GM12873 (cell line): ENCODE results near the gene MINDY2.

Experiments used
- TF ChIP-seq, protein P1 (sequence below): IDR thresholded peaks from 2 replicates; pipeline ENCODE4 v1.5.1; 2012; ENCODE audit warnings: low read depth, mild to moderate bottlenecking, moderate library complexity, low read length, control low read depth; ENCODE audit not compliant: insufficient read depth; ENCODE audit errors: missing control alignments

Gene MINDY2

DNA sequence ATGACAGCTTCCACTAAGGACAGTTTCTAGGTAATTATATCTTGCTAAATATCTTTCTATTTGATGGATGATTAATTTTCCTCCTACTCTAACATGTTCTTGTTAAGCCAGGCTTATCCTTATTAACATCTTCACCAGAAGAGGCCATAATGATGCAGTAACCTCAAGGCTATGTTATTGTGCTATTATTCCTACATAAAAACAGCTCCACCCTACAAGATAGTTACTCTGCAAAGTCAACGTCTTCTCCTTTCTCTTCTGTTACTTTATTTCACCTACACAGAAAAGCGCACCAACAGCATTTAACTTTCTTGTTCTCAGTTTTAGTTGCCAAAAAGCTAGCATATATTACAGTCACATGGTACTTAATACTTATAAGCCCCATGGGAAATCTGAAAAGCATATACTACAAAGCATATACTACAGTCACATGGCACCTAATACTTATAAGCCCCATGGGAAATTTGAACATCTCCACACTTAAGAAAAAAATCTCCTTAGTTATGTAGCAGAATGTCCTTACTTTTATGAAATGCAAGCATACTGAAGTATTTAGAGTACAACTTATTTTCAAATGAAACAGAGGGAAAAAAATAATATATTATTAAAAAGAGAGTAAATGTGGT, 35.0 kb upstream of the MINDY2 start:
- TF ChIP-seq, protein P1, sequence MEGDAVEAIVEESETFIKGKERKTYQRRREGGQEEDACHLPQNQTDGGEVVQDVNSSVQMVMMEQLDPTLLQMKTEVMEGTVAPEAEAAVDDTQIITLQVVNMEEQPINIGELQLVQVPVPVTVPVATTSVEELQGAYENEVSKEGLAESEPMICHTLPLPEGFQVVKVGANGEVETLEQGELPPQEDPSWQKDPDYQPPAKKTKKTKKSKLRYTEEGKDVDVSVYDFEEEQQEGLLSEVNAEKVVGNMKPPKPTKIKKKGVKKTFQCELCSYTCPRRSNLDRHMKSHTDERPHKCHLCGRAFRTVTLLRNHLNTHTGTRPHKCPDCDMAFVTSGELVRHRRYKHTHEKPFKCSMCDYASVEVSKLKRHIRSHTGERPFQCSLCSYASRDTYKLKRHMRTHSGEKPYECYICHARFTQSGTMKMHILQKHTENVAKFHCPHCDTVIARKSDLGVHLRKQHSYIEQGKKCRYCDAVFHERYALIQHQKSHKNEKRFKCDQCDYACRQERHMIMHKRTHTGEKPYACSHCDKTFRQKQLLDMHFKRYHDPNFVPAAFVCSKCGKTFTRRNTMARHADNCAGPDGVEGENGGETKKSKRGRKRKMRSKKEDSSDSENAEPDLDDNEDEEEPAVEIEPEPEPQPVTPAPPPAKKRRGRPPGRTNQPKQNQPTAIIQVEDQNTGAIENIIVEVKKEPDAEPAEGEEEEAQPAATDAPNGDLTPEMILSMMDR = no peak

DNA sequence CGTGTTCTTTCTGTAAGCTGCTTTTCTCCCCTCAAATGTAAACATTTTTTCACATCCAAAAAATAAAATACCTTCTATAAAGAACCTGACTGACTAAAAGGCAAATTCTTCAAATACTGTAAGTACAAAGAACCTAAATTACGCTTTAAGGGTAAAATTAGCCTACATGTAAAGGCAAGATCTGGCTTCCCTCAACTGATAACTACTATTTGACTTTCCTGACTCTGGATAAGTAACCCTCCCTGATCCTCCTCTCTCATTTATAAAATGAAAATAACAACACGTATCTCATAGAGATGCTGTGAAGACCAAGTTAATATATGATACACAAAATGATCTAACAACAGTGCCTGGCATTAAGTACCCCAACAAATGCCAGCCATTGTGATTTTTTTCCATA, 33.8 kb upstream of the MINDY2 start:
- TF ChIP-seq, protein P1 = no peak

DNA sequence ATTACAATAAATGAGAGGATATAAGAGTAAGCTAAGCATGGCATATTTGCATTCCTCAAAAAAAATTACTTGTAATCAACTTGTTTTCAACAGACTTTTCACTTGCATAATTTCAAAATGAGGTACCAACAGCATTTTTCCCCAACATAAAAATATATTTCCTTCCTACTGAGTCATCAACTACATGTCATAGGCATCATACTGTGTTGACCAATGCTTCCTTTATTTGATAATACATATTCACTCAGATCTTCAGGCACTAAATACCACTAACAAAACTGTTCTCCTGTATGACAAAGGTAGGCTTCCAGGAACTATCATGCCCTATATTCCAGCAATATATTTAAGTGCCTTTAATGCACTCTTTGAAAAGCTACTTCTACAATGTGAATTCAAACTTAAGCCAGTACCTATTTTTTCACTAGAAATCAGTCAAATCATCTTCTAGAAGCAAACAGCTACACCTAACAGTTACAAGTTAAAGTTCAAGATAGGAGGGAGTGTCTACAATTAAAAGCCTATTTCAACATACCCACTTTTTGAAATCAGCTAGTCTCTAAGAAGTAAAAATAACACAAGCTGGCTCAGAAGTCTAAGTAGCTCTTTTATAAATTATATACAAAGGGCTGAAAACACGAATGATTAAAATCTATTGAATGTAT, 32.9 kb upstream of the MINDY2 start:
- TF ChIP-seq, protein P1 = no peak

DNA sequence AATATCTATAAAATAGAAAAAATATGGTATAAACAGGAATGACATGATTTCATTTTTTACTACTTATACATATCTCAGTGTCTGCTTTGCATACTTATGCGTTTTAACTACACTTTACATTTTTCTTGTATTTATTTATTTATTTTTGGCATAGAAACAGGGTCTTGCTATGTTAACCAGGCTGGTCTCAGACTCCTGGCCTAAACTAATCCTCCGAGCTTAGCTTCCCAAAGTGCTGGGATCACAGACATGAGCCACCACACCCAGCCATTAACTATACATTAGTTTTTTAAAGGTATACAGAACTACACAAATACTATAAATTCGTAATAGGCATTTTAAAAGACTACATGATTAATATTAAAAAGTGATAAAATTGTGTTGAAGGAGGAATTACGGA, 30.7 kb upstream of the MINDY2 start:
- TF ChIP-seq, protein P1 = no peak

DNA sequence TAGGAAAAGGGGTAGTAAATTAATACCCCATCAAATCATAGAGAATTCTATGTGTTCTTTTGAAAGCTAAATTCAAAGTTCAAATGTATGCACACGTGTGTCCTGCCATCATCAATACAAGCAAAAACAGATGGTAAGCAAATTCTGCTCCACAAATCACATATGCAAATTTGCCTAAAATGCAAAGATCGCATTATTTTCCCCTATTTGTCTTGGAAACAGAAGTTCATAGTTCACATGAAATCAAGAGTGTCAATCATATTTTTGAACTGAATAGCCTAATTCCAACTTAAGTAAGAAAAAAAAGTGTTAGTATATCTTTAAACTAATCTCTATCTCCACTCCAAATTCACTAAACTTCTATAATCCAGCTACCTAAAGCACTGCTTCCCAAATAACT, 30.1 kb upstream of the MINDY2 start:
- TF ChIP-seq, protein P1 = no peak

DNA sequence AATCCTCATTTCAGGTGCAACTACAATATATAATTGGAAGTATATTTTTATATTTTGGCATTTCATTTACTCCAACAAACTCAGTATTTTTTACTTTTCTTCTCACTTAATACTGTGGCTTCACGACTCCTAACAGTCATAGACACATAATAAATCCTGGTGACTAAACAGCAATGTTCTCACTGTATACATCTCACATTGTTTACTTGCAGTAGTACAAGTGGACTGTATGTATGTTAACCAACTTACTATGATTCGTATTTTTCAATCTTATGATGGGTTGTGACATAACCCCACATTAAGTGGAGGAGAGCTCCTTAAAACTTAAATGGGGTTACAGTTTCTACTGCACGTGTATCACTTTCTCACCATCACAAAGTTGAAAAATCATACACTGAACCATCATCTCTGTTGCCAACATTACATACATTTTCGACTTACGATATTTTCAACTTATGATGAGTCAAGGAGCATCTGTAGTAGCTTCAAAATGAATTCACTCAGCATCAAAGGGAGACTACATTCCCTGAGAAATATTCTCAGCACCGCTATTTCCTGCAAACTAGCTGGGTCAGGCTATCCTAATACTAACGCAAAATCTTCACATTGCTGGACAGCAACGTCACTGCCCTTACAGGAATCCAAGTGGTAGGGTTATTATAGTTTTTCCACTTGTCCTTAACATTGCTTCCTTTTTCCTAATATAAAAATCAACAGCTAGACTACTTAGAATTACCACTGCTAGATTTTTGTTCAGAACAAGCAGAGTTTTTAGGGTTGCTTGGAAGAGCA, 28.9 kb upstream of the MINDY2 start:
- TF ChIP-seq, protein P1 = no peak

- TF ChIP-seq, protein P1 = no peak
These were observed 28.1 kb upstream of the MINDY2 start for GRCh38 chr15:58742819-58743502.
